DND-41 (cell line): ENCODE measurements around the gene TCF4.

Experiments used
- CTCF ChIP-seq: IDR thresholded peaks from 2 replicates; pipeline ENCODE4 v1.5.1; 2012; ENCODE audit warnings: borderline replicate concordance, low read length, moderate library complexity, mild to moderate bottlenecking; ENCODE audit not compliant: poor library complexity, severe bottlenecking; ENCODE audit errors: extremely low read depth
- EZH2 ChIP-seq: IDR thresholded peaks from 3 replicates; pipeline ENCODE4 v1.6.1; 2012; ENCODE audit warnings: borderline replicate concordance, low read depth, mild to moderate bottlenecking, moderate library complexity, low read length, inconsistent platforms; ENCODE audit not compliant: severe bottlenecking

- TF ChIP-seq CTCF: no peak
- no peak for TF ChIP-seq EZH2
Observed at GRCh38 chr18:55524353-55525073, 63.5 kb downstream of the TCF4 start.
